Large intestine (tissue), 3 donors: ENCODE results near the gene PSMD13. TPM values are rescaled to one million over a fixed set of nuclear protein-coding genes. Genes with fewer than 3 reads are reported as not detected.

Source experiments
- DNase-seq, 2 donors: peaks; one replicate each; pipeline versions ENCODE4 v3.0.0 to v3.0.0-alpha.2; 2013
- H3K27ac ChIP-seq: one replicate; pipeline ENCODE4 v1.5.1; 2013; ENCODE audit warnings: low read length
- H3K27me3 ChIP-seq: 2 replicates; pipeline ENCODE4 v1.6.1; 2013; ENCODE audit warnings: low read length; ENCODE audit not compliant: control insufficient read depth, insufficient read depth
- H3K36me3 ChIP-seq: 2 replicates; pipeline ENCODE4 v1.6.1; 2013; ENCODE audit warnings: low read length; ENCODE audit not compliant: control insufficient read depth, insufficient read depth
- H3K4me1 ChIP-seq: one replicate; pipeline ENCODE4 v1.6.1; 2013; ENCODE audit warnings: low read length; ENCODE audit not compliant: control insufficient read depth, insufficient read depth
- H3K4me3 ChIP-seq: one replicate; pipeline ENCODE4 v1.5.1; 2013; ENCODE audit warnings: low read length
- H3K9me3 ChIP-seq: one replicate; pipeline ENCODE4 v1.6.1; 2013; ENCODE audit warnings: mild to moderate bottlenecking, low read depth, low read length, moderate library complexity; ENCODE audit not compliant: control insufficient read depth
- WGBS: methylation state at CpG from one replicate; pipeline ENCODE4 v1.1.5; 2013; ENCODE audit warnings: low lambda C conversion rate; ENCODE audit not compliant: insufficient coverage; 5-methylcytosine and 5-hydroxymethylcytosine counted together
- polyA plus RNA-seq: library from polyadenylated mRNA; unstranded; fragments of 120-200 nt; gene quantifications from one replicate; pipeline ENCODE4 v1.2.1, GENCODE V29; 2013

The PSMD13 gene
- polyA plus RNA-seq, 1 donor: 107 TPM

DNA sequence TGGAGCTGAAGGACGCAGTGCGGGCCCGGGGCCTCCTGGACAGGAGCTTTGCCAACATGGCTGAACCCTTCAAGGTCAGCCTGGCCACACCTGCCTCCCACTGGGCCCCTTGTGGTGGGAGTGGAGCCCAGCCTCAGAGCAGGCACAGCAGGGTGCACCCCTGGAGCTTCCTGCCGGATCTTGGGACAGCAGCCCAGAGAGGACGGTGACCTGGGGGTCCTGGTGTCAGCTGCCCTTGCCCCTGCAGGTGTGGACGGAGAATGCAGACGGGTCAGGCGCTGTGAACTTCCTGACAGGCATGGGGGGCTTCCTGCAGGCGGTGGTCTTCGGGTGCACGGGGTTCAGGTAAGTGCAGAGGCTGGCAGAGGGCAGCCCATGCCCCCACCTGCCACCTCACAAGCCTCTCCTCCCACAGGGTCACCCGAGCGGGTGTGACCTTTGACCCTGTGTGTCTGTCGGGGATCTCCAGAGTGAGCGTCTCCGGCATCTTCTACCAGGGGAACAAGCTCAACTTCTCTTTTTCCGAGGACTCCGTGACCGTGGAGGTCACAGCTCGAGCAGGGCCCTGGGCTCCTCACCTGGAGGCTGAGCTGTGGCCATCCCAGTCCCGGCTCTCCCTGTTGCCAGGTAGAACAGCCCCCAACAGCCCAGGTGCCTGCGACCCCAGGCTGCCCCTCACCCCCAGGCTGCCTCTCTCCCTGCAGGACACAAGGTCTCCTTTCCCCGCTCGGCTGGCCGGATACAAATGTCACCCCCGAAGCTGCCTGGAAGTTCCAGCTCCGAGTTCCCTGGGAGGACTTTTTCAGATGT, 57.3 kb downstream of the PSMD13 start:
- no peaks in the 10 kb centered on the region for H3K9me3 ChIP-seq
- no CpG with 5 or more reads among the region's 27 CpGs for WGBS
- H3K27me3 ChIP-seq: no peaks in the 10 kb centered on the region
- H3K4me1 ChIP-seq: peaks cover 16% of the 10 kb centered on the region
- no peak overlapping the region for H3K27ac ChIP-seq
- DNase-seq: no peak
- no peak overlapping the region for H3K4me3 ChIP-seq
- H3K36me3 ChIP-seq: peaks cover 42% of the 10 kb centered on the region

DNA sequence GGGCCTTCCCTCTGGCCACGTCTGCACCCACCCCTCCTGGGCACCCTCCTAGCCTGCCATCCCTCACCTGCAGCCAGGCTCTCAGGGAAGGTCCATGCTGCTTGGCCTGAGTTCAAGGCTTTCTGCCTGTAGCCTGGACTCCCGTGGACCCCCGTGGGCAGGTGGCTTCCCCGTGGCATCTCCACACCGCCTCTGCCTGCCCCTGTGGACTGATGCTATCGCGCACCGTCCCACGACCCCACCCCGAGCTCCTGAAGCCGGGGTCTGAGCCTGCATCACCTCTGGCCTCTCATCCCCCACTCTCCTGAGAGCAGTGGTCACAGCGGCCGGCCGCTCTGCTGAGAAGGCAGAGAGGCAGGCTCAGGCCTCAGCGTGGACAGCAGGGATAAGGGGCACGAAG, 58.0 kb downstream of the PSMD13 start:
- no CpG with 5 or more reads among the region's 16 CpGs for WGBS
- Histone ChIP-seq H3K4me3 (no peak overlapping the region), H3K36me3 (peaks cover 42% of the 10 kb centered on the region), H3K4me1 (peaks cover 17% of the 10 kb centered on the region), H3K27me3 (peaks cover under 1% of the 10 kb centered on the region), H3K9me3 (peaks cover 4% of the 10 kb centered on the region), H3K27ac (no peak overlapping the region)
- no peak for DNase-seq

DNA sequence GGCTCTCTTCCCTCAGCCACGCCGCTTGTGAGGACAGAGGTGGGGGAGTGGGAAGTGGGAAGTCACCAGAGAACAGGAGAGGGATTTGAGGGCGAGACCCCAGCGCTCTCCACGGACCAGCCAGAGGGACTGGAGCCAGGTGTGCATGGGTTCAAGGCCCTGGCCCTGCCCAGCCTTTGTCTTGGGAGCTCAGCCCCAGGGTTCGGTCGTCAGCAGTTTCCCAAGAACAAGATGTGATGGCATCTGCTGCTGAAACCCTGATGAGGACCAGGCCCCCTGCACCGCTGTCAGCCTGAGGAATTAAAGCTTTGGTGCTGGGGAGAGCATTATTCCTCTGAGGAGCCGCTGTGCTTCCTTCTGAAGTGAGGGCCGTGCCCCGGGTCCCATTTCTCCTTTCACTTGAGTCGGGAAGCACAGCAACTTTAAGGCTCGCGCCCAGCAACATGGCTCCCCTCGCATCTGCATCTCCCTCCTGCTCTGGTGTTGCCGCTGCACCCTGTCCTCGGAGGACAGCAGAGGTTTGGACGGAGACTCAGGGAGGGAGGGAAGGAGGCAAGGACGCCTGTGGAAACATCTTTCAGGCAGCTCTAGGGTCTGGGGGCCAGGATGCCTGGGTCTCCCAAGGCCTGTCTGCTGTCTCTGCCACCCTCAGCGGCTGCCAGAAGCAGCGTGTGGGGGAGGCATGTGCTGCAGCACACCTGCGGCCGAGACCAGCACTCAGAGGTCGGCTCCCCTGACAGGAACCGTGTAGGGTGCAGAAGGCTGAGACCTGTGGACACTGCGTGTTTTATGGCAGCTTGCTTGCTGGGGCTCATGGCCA, 58.8 kb downstream of the PSMD13 start:
- WGBS: no CpG with 5 or more reads among the region's 26 CpGs
- peaks cover 9% of the 10 kb centered on the region for H3K27me3 ChIP-seq
- peaks cover 42% of the 10 kb centered on the region for H3K36me3 ChIP-seq
- no peak overlapping the region for H3K27ac ChIP-seq
- peaks cover 4% of the 10 kb centered on the region for H3K9me3 ChIP-seq
- no peak for DNase-seq
- no peak overlapping the region for H3K4me3 ChIP-seq
- peaks cover 17% of the 10 kb centered on the region for H3K4me1 ChIP-seq

DNA sequence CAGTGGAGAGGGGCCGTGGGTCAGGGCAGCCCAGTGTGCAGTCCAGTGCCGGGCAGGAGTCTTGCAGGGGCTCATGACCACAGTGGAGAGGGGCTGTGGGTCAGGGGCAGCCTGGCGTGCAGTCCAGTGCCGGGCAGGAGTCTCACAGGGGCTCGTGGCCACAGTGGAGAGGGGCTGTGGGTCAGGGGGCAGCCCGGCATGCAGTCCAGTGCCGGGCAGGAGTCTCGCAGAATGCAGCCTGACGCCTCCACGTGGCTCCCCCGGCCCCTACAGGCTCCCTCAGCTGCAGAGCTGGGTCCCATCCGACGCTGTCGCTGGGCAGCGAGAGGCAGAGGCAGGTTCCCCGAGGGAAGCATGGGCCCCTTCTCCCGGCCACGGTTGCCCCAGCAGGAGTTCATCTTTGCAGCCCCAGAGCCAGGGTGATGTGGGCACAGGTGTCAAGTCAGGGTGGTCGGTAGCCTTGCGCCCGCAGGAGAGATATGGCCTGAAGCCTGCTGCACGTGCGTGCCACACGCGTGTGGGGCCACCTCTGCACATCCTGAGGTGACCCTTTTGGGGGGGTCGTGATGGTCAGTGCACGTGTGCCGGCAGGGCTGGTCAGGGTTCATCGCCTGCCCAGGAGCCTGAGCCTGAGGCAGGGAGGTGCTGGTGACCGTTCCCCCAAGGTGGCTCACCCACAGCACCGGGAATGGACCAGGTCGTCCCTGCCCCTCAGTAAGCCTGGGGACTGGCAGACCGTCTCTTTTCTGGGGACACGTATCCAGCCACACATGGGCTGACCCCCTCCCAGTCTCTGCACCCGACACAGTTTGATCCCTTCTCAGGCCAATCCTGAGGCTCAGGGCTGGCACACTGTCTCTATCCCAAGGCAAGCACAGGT, 59.6 kb downstream of the PSMD13 start:
- no peak for DNase-seq
- Histone ChIP-seq H3K27ac (no peak overlapping the region), H3K4me3 (no peak overlapping the region), H3K9me3 (peaks cover 4% of the 10 kb centered on the region), H3K4me1 (peaks cover 21% of the 10 kb centered on the region), H3K27me3 (peaks cover 9% of the 10 kb centered on the region), H3K36me3 (peaks cover 34% of the 10 kb centered on the region)
- WGBS: 60% methylated on average over 1 of the region's 35 CpGs

DNA sequence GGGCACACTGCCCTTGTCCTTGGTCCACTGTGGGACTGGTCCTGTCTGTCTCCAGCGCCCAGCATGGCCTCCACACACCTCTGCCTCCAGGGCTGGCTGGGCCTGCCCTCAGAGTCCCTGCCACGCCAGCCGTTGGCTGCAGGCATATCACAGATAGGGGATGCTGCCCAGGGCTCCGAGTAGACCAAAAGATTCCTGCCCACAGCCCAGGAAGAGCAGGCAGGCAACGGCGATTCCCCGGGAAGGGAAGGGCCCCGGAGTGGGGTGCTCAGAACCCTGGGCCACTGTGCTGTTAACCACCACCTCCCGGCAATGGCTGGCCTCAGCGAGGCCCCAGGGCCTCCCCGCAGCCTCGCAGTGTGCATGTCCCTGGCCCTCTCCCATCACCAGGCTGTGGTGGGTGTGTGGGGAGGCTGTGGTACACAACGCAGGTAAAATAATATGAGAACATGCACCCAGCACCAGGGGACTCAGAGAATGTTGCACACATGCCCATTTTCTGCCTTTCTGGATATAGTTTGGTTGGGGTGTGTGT, 60.3 kb downstream of the PSMD13 start:
- Histone ChIP-seq H3K27me3 (peaks cover 9% of the 10 kb centered on the region), H3K27ac (no peak overlapping the region), H3K36me3 (peaks cover 31% of the 10 kb centered on the region), H3K9me3 (peaks cover 4% of the 10 kb centered on the region), H3K4me1 (peaks cover 21% of the 10 kb centered on the region), H3K4me3 (no peak overlapping the region)
- WGBS: no CpG with 5 or more reads among the region's 13 CpGs
- DNase-seq: no peak

DNA sequence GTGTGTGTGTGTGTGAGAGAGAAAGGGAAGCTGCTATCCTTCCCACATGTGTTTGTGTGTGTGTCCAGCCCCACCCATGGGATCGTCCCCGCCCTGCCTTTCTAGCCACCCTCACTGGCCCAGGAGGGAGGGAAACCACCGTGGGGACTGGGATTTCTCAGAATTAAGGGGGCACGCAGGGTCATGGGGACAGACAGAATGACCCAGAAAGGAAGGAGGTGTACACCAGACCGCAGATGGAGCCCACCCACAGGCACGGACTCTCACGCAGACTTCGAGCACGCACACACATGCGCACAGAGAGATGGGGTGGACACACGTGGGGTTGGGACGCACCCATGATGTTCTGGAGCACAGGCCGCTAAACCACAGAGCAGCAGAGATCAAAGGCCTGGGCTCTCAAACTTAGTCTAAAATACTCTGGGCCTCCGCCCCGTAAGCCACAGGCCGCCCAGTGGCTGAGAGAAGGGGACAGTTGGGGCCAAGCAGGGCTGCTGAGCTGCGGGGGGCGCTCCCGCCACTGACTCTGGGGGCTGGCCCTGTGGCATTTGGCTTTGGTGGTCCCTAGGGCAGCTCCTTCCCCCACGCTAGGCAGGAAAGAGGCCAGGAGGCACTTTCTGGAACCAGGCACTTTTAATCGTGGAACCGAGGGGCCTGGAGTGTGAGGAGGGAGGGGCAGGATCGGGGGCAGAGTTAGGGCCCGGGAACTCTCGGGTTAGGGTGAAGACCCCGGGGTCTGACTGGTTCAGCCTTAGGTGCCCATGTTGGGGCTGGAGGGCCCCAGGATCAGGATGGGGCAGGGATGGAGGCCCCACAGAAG, 61.0 kb downstream of the PSMD13 start:
- H3K4me3 ChIP-seq: no peak overlapping the region
- no peak overlapping the region for H3K27ac ChIP-seq
- H3K36me3 ChIP-seq: peaks cover 24% of the 10 kb centered on the region
- no CpG with 5 or more reads among the region's 26 CpGs for WGBS
- peaks cover 9% of the 10 kb centered on the region for H3K27me3 ChIP-seq
- H3K9me3 ChIP-seq: peaks cover 4% of the 10 kb centered on the region
- no peak for DNase-seq
- peaks cover 21% of the 10 kb centered on the region for H3K4me1 ChIP-seq

DNA sequence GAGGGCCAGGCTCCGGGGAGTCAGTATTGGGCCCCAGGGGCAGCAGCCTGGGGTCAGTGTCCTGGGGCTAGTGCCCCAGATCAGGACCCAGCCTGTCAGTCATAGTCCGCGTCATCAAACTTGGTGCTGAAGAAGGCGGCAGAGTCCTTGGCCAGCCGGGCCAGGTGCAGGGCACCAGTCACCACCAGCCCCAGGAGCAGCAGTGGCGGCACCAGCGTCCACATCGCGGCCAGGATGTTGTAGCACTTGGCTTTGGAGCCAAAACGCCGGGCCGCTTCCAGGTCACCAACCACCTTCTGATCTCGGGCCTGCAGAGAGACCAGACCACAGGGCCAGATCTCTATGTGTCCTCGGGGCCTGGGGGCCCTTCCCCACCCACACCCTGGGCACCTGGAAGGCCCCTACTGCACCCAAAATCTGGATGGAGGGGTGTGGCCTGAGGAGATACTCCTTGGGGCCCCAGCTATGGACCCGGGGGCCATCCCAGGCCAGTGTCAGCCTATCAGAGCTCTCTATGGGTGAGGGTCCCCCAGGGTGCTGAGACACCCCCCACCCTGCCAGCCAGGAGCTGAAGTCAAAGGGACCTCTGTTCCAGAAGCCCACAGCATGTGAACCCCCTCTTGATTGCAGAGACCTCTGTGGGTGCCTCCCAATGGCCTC, 61.8 kb downstream of the PSMD13 start:
- peaks cover 4% of the 10 kb centered on the region for H3K9me3 ChIP-seq
- WGBS: no CpG with 5 or more reads among the region's 15 CpGs
- DNase-seq: no peak
- H3K4me3 ChIP-seq: no peak overlapping the region
- peaks cover 21% of the 10 kb centered on the region for H3K36me3 ChIP-seq
- no peak overlapping the region for H3K27ac ChIP-seq
- H3K4me1 ChIP-seq: peaks cover 21% of the 10 kb centered on the region
- H3K27me3 ChIP-seq: peaks cover 9% of the 10 kb centered on the region

DNA sequence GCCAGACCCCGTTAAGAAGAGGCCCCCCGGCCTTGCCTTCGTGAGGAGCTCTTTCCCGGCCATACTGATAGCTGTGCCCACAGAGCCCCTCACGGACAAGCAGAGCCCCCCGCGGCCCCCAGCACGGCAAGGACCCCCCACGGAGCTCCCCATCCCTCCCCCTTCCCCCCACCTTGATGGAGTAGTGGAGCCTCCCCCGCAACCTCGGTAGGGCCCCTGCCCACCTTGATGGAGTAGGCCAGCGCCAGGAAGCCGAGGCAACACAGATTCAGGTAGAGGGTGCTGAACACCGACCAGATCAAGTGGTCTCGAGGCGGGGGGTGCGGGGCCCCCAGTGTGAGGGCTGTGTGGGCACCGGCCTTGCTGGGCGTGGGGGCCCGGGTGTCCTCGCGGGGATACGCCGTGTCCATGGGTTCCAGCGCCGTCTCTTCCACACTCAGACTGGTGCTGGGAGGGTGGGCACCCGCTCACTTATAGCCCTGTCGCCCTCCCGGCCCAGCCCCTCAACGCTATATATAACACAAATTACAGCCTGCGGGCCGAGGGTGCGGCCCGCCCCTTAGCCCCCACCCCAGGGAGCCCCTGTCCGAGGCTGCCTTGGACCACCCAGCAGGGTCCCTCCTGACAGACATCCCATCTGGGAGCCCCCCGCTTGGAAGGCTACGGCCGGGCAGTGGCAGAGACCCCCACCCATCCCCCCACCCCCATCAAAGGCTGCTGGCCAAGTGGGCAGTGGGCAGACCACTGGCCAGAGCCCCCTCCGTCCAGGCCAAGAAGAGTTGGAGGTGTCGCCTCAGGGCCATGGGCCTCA, 62.5 kb downstream of the PSMD13 start, which contains the start of gene IFITM5:
Gene IFITM5, minus strand, starts transcription at position 446 of the 811 bp plus-strand sequence. Its CDS starts 36 bp downstream, at position 410.
- Histone ChIP-seq H3K4me1 (peaks cover 21% of the 10 kb centered on the region), H3K27ac (no peak within 1 kb of the TSS), H3K4me3 (no peak within 1 kb of the TSS), H3K9me3 (peaks cover 7% of the 10 kb centered on the region), H3K27me3 (peaks cover 9% of the 10 kb centered on the region), H3K36me3 (peaks cover 13% of the 10 kb centered on the region)
- WGBS: no CpG with 5 or more reads among the region's 40 CpGs
- DNase-seq: no peak
